Upper lobe of left lung (tissue), 6 donors: ENCODE data around the gene BRICD5. TPM values are rescaled to one million over a fixed set of nuclear protein-coding genes. Genes with fewer than 3 reads are reported as not detected.

Experiments used
- ATAC-seq, 2 donors: fragments of 200-7000 bp; cut with Tn5 transposase; one replicate each; pipeline ENCODE4 v1.9.1; 2022; ENCODE audit warnings: mild to moderate bottlenecking in 2 of 2, moderate library complexity in 2 of 2; ENCODE audit not compliant: low FRiP score in 2 of 2
- DNase-seq, 2 donors: peaks; one replicate each; pipeline ENCODE4 v3.0.0-alpha.2; 2019 to 2020
- H3K27ac ChIP-seq, 4 donors: fragments of 200-600 bp; sonication (generic); one replicate each; pipeline ENCODE4 v1.5.1; 2016 to 2019
- H3K27me3 ChIP-seq, 4 donors: fragments of 200-600 bp; sonication (generic); one replicate each; pipeline ENCODE4 v1.5.1; 2017 to 2019
- H3K36me3 ChIP-seq, 4 donors: fragments of 200-600 bp; sonication (generic); one replicate each; pipeline ENCODE4 v1.5.1; 2016 to 2019
- H3K4me1 ChIP-seq, 4 donors: fragments of 200-600 bp; sonication (generic); one replicate each; pipeline ENCODE4 v1.5.1; 2018 to 2019
- H3K4me3 ChIP-seq, 4 donors: fragments of 200-600 bp; sonication (generic); one replicate each; pipeline ENCODE4 v1.5.1; 2017 to 2019; ENCODE audit warnings: mild to moderate bottlenecking in 2 of 4, moderate library complexity in 1 of 4
- H3K9me3 ChIP-seq, 4 donors: fragments of 200-600 bp; sonication (generic); one replicate each; pipeline ENCODE4 v1.5.1; 2018 to 2019
- CTCF ChIP-seq, 6 experiments: fragments of 450-650 bp in 4 of 6; fragments of 200-600 bp in 2 of 6; sonication (generic) in 2 of 6; IDR thresholded peaks; one replicate each; pipeline ENCODE4 v1.5.1; 2016 to 2019; ENCODE audit warnings: antibody characterized with exemption in 6 of 6
- EP300 ChIP-seq, 4 donors: sonication (generic); formaldehyde crosslinking; IDR thresholded peaks; one replicate each; pipeline ENCODE4 v1.5.1; 2017; ENCODE audit warnings: antibody characterized with exemption in 4 of 4, control low read depth in 2 of 4
- POLR2A ChIP-seq, 4 donors: fragments of 450-650 bp; IDR thresholded peaks; one replicate each; pipeline ENCODE4 v1.5.1; 2016 to 2017; ENCODE audit warnings: antibody characterized with exemption in 4 of 4, mild to moderate bottlenecking in 2 of 4
- POLR2AphosphoS5 ChIP-seq, 2 donors: sonication (generic); formaldehyde crosslinking; IDR thresholded peaks; one replicate each; pipeline ENCODE4 v1.5.1; 2017; ENCODE audit warnings: antibody characterized with exemption in 2 of 2
- WGBS, 2 donors: methylation state at CpG; one replicate each; pipeline ENCODE4 v1.1.5; 2017 to 2018; 5-methylcytosine and 5-hydroxymethylcytosine counted together
- total RNA-seq, 6 donors: library from RNA; depleted of rRNA in 4 of 6; stranded (reverse); fragments of >200 nt in 4 of 6; gene quantifications; one replicate each; pipeline versions ENCODE4 v1.1.0 to v1.2.1, GENCODE V29; 2016 to 2021
- donor health status: DM: no; HTN: no; CAD: no; lungs with moderate emphysema.
- donor health status: DM: no; HTN: yes; CAD: no; lungs with severe emphysema.

The BRICD5 gene
- total RNA-seq, 6 donors from 2014 or later: 4.0 to 70.2 (median 10.8) TPM

DNA sequence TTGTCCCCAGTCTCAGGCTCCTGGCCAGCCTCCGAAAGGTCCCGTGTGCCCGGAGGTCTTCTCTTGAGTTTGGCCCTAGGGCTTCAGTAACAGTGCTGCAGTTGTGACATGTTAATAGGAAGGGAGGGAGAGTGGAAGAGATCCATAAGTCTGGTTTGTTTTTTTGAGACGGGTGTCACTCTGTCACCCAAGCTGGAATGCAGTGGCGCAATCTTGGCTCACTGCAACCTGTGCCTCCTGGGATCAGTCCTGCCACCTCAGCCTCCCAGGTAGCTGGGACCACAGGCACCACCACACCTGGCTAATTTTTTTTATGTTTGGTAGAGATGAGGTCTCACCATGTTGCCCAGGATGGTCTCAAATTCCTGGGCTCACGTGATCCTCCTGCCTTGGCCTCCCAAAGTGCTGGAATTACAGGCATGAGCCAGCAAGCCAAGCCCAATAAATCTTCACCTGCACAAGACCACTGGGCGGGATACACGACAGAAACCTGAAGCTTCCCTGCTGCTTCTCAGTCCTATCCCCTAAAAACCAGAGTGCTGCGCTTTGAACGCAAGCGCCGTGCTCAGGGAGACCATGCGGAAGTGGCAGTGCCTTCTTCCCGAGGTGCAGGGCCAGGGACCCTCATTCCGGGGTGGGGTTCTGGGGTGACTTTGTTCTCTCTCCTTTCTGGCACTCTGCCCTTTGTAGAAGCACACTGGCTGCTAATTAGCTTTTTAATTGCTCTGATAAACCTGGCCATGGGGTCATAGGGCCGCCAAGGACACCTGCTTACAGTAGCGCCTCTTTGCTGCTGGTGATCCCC lies 44.2 kb downstream of the BRICD5 start:
- H3K36me3 ChIP-seq: peaks cover 4 to 52% (median 38%) of the 10 kb centered on the region in 4 donors
- no peak for TF ChIP-seq POLR2AphosphoS5 (IDR thresholded peaks at IDR 0.05)
- TF ChIP-seq POLR2A (IDR thresholded peaks at IDR 0.05): no peak
- no peak for TF ChIP-seq EP300 (IDR thresholded peaks at IDR 0.05)
- no peak for TF ChIP-seq CTCF (IDR thresholded peaks at IDR 0.05)
- no peak overlapping the region for H3K4me3 ChIP-seq
- DNase-seq (no peak), ATAC-seq (no peak)
- peaks cover 10 to 28% (median 13%) of the 10 kb centered on the region in 4 donors for H3K4me1 ChIP-seq
- 92 to 94% methylated on average over 14 to 17 of the region's 17 CpGs for WGBS, 2 donors
- H3K27me3 ChIP-seq: no peaks in the 10 kb centered on the region
- no peaks in the 10 kb centered on the region for H3K9me3 ChIP-seq
- H3K27ac ChIP-seq: no peak overlapping the region

GRCh38 chr16:2165861-2166260 lies 44.8 kb downstream of the BRICD5 start:
- Histone ChIP-seq H3K27ac (no peak overlapping the region), H3K36me3 (peaks cover 4 to 52% (median 36%) of the 10 kb centered on the region in 4 donors), H3K9me3 (no peaks in the 10 kb centered on the region), H3K4me1 (peaks cover 13 to 30% (median 16%) of the 10 kb centered on the region in 4 donors), H3K4me3 (no peak overlapping the region), H3K27me3 (no peaks in the 10 kb centered on the region)
- WGBS, 2 donors: 96% methylated on average over 7 to 11 of the region's 12 CpGs
- TF ChIP-seq POLR2AphosphoS5 (IDR thresholded peaks at IDR 0.05): no peak
- no peak for TF ChIP-seq CTCF (IDR thresholded peaks at IDR 0.05)
- TF ChIP-seq EP300 (IDR thresholded peaks at IDR 0.05): no peak
- TF ChIP-seq POLR2A (IDR thresholded peaks at IDR 0.05): no peak
- no peak for ATAC-seq
- peak in 1 of 2 donors; percentile 55 for DNase-seq

DNA sequence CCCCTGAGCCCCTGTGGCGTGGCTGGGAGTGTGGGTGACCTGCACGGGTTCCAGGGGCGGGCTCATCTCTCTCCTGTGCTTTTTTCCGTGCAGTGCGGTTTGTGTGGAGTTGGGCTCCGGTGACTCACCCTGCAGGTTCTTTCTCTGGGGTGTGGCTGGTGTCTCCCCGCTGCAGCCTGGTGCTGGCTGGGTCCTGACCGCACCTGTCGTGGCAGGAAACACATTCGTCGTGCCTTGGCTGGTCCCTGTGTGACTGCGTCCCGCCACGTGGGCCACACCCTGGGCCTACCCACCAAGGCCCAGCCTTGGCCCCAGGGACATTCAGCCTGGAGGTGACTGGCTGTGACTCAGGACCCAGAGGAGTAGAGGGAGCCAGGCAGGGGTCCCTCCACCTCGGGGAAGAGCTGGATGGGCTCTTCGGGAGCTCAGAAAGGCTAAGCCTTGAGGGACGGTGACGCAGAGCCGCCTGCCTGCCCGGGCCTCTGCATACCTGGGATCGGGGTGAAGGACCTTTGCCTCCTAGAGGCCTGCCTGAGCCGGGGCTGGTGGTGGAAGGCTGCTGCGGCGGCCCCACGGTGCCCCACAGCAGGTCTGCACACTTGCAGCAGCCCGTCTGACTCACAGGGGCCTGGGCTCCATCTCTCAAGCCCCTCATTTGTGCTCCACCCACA lies 47.3 kb downstream of the BRICD5 start:
- 93 to 96% methylated on average over 10 to 15 of the region's 26 CpGs for WGBS, 2 donors

DNA sequence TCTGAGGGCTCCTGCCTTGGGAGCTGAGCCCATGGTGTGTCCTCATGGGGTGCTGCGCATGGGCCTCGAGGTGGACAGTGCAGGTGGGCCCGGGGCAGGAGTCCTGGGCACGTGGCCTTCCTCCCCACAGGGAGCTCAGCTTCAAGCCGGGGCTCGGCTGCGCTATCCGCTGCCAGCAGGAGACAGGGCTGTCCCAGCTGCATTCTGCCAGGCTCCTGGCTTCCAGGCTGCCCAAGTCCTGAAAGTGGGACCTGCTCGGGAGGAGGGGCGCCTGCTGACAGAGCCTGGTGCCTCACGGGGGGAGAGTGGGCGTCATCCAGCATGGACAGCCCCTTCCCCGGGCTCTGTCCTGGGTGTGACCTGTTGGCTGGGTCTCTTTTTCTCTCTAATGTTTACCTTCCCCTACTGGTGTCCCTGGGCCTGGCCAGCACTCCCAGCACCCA lies 48.0 kb downstream of the BRICD5 start:
- no peak overlapping the region for H3K27ac ChIP-seq
- peak in 1 of 2 donors; percentile 75 for DNase-seq
- H3K4me1 ChIP-seq: peaks cover 37 to 48% (median 39%) of the 10 kb centered on the region in 4 donors
- no peaks in the 10 kb centered on the region for H3K9me3 ChIP-seq
- no peaks in the 10 kb centered on the region for H3K27me3 ChIP-seq
- 85% methylated on average over 13 of the region's 13 CpGs; no CpG with 5 or more reads in 1 of the 2 donors for WGBS, 2 donors
- ATAC-seq: no peak
- TF ChIP-seq POLR2A (IDR thresholded peaks at IDR 0.05): no peak
- no peak for TF ChIP-seq CTCF (IDR thresholded peaks at IDR 0.05)
- TF ChIP-seq EP300 (IDR thresholded peaks at IDR 0.05): no peak
- TF ChIP-seq POLR2AphosphoS5 (IDR thresholded peaks at IDR 0.05): no peak
- no peak overlapping the region for H3K4me3 ChIP-seq
- peaks cover 0 to 27% (median 17%) of the 10 kb centered on the region in 4 donors for H3K36me3 ChIP-seq

More for the DNA sequence above, 47.3 kb downstream of the BRICD5 start:
- peak in 1 of 2 donors; percentile 79 for DNase-seq
- Histone ChIP-seq H3K36me3 (peaks cover 4 to 33% (median 23%) of the 10 kb centered on the region in 4 donors), H3K27ac (no peak overlapping the region), H3K9me3 (no peaks in the 10 kb centered on the region), H3K4me1 (peaks cover 30 to 42% (median 32%) of the 10 kb centered on the region in 4 donors), H3K27me3 (no peaks in the 10 kb centered on the region), H3K4me3 (no peak overlapping the region)
- no peak for TF ChIP-seq CTCF (IDR thresholded peaks at IDR 0.05)
- no peak for TF ChIP-seq POLR2A (IDR thresholded peaks at IDR 0.05)
- TF ChIP-seq POLR2AphosphoS5 (IDR thresholded peaks at IDR 0.05): no peak
- TF ChIP-seq EP300 (IDR thresholded peaks at IDR 0.05): no peak
- ATAC-seq: no peak
